ENCODE results near the gene PCDH15.

GRCh38 chr10:54002077-54002476, 799.0 kb downstream of the PCDH15 start:
- TF ChIP-seq CTCF (IDR thresholded peaks at IDR 0.05), result no peak
- no peak for TF ChIP-seq POLR2A (IDR thresholded peaks at IDR 0.05)
